Measurements from ENCODE around the gene EHMT1. TPM values are rescaled to one million over a fixed set of nuclear protein-coding genes. Genes with fewer than 3 reads are reported as not detected.

The EHMT1 gene
- total and polyA plus RNA-seq, 4 experiments from 2014 or later: 6.7 to 118 (median 67.5) TPM

- no peaks in the 10 kb centered on the region for H3K9me3 Mint-ChIP-seq
- ChIA-PET CTCF (ENCODE audit: partially characterized antibody) (no interaction called here), POLR2A (ENCODE audit: partially characterized antibody) (no interaction called here)
- H3K4me1 ChIP-seq (ENCODE audit: insufficient read depth, low read length): no peaks in the 10 kb centered on the region
- no peaks in the 10 kb centered on the region for H3K27me3 Mint-ChIP-seq
- peaks cover 78 to 88% of the 10 kb centered on the region in 2 donors for H3K36me3 Mint-ChIP-seq
- H3K9me3 ChIP-seq (ENCODE audit: control insufficient read depth in 1 of 2, low read length in 2 of 2): no peaks in the 10 kb centered on the region
- intact Hi-C loops (cut with micrococcal nuclease): no loop called here
- no peak overlapping the region for H3K27ac ChIP-seq (ENCODE audit: low read depth, low read length)
- peak overlapping the region in 2 of 7 donors; percentile 16 to 68 for H3K27ac Mint-ChIP-seq
- H3K36me3 ChIP-seq (ENCODE audit: insufficient read depth, low read length): peaks cover 32% of the 10 kb centered on the region
- H3K4me3 Mint-ChIP-seq: no peak overlapping the region
- H3K27me3 ChIP-seq (ENCODE audit: insufficient read depth, low read length): no peaks in the 10 kb centered on the region
- no peak for DNase-seq
- no peak overlapping the region for H3K4me3 ChIP-seq (ENCODE audit: low read length in 2 of 2)
- H3K4me1 Mint-ChIP-seq: peaks cover 0 to 3% (median under 1%) of the 10 kb centered on the region in 4 donors
Measured at GRCh38 chr9:137798901-137799629, 180.3 kb downstream of the EHMT1 start.

DNA sequence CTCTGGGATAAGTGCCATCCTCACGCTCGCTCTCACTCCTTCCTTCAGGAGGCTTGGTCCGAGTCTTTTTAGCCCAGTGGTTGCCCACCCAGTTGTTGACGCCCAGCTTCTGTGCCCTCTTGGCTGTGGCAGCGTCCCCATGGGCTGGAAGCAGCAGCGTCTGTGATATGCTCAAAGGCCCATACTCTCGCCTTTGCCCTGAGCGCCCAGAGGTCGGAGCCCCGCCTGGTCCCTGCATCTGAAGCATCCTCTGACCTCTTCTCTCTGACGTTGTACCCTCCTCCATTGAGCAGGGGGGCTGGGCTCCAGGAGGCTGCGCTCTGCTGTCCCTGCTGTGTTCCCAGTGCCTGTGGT lies 180.8 kb downstream of the EHMT1 start:
- no peaks in the 10 kb centered on the region for H3K27me3 Mint-ChIP-seq
- peaks cover 0 to 3% (median under 1%) of the 10 kb centered on the region in 4 donors for H3K4me1 Mint-ChIP-seq
- no peaks in the 10 kb centered on the region for H3K4me1 ChIP-seq (ENCODE audit: insufficient read depth, low read length)
- ChIA-PET POLR2A (ENCODE audit: partially characterized antibody) (no interaction called here), CTCF (ENCODE audit: partially characterized antibody) (no interaction called here)
- no peaks in the 10 kb centered on the region for H3K9me3 ChIP-seq (ENCODE audit: control insufficient read depth in 1 of 2, low read length in 2 of 2)
- H3K36me3 Mint-ChIP-seq: peaks cover 79 to 89% of the 10 kb centered on the region in 2 donors
- H3K27ac ChIP-seq (ENCODE audit: low read depth, low read length): no peak overlapping the region
- peak overlapping the region in 5 of 7 donors; percentile 30 to 80 (median 57) for H3K27ac Mint-ChIP-seq
- peaks cover 27% of the 10 kb centered on the region for H3K36me3 ChIP-seq (ENCODE audit: insufficient read depth, low read length)
- DNase-seq: no peak
- H3K9me3 Mint-ChIP-seq: no peaks in the 10 kb centered on the region
- H3K4me3 Mint-ChIP-seq: no peak overlapping the region
- no peaks in the 10 kb centered on the region for H3K27me3 ChIP-seq (ENCODE audit: insufficient read depth, low read length)
- H3K4me3 ChIP-seq (ENCODE audit: low read length in 2 of 2): no peak overlapping the region
- intact Hi-C loops (cut with micrococcal nuclease): no loop called here

- Mint-ChIP-seq H3K9me3 (no peaks in the 10 kb centered on the region), H3K4me3 (no peak overlapping the region), H3K36me3 (peaks cover 73 to 88% of the 10 kb centered on the region in 2 donors), H3K27ac (no peak overlapping the region), H3K4me1 (peaks cover 0 to 10% (median 6%) of the 10 kb centered on the region in 4 donors), H3K27me3 (no peaks in the 10 kb centered on the region)
- Histone ChIP-seq H3K9me3 (ENCODE audit: control insufficient read depth in 1 of 2, low read length in 2 of 2) (no peaks in the 10 kb centered on the region), H3K27me3 (ENCODE audit: insufficient read depth, low read length) (no peaks in the 10 kb centered on the region), H3K36me3 (ENCODE audit: insufficient read depth, low read length) (peaks cover 19% of the 10 kb centered on the region), H3K27ac (ENCODE audit: low read depth, low read length) (no peak overlapping the region), H3K4me3 (ENCODE audit: low read length in 2 of 2) (no peak overlapping the region), H3K4me1 (ENCODE audit: insufficient read depth, low read length) (no peaks in the 10 kb centered on the region)
- no peak for DNase-seq
- ChIA-PET POLR2A (ENCODE audit: partially characterized antibody) (no interaction called here), CTCF (ENCODE audit: partially characterized antibody) (no interaction called here)
- intact Hi-C loops (cut with micrococcal nuclease): no loop called here
Measured at GRCh38 chr9:137800196-137801022, 181.6 kb downstream of the EHMT1 start.

GRCh38 chr9:137801023-137801319 lies 182.2 kb downstream of the EHMT1 start:
- Histone ChIP-seq H3K4me3 (ENCODE audit: low read length in 2 of 2) (no peak overlapping the region), H3K27ac (ENCODE audit: low read depth, low read length) (no peak overlapping the region), H3K9me3 (ENCODE audit: control insufficient read depth in 1 of 2, low read length in 2 of 2) (no peaks in the 10 kb centered on the region), H3K4me1 (ENCODE audit: insufficient read depth, low read length) (no peaks in the 10 kb centered on the region), H3K36me3 (ENCODE audit: insufficient read depth, low read length) (peaks cover 19% of the 10 kb centered on the region), H3K27me3 (ENCODE audit: insufficient read depth, low read length) (no peaks in the 10 kb centered on the region)
- no peaks in the 10 kb centered on the region for H3K27me3 Mint-ChIP-seq
- ChIA-PET CTCF (ENCODE audit: partially characterized antibody) (no interaction called here), POLR2A (ENCODE audit: partially characterized antibody) (no interaction called here)
- intact Hi-C loops (cut with micrococcal nuclease): no loop called here
- no peak for DNase-seq
- H3K36me3 Mint-ChIP-seq: peaks cover 68 to 83% of the 10 kb centered on the region in 2 donors
- H3K4me3 Mint-ChIP-seq: no peak overlapping the region
- H3K4me1 Mint-ChIP-seq: peaks cover 0 to 10% (median 6%) of the 10 kb centered on the region in 4 donors
- no peak overlapping the region for H3K27ac Mint-ChIP-seq
- no peaks in the 10 kb centered on the region for H3K9me3 Mint-ChIP-seq

GRCh38 chr9:137802021-137802420 lies 183.2 kb downstream of the EHMT1 start:
- intact Hi-C loops (cut with micrococcal nuclease): no loop called here
- H3K27me3 Mint-ChIP-seq: no peaks in the 10 kb centered on the region
- ChIA-PET POLR2A (ENCODE audit: partially characterized antibody) (no interaction called here), CTCF (ENCODE audit: partially characterized antibody) (no interaction called here)
- peaks cover 61 to 79% of the 10 kb centered on the region in 2 donors for H3K36me3 Mint-ChIP-seq
- no peak overlapping the region for H3K27ac ChIP-seq (ENCODE audit: low read depth, low read length)
- peaks cover 19% of the 10 kb centered on the region for H3K36me3 ChIP-seq (ENCODE audit: insufficient read depth, low read length)
- H3K4me3 Mint-ChIP-seq: no peak overlapping the region
- H3K4me1 ChIP-seq (ENCODE audit: insufficient read depth, low read length): no peaks in the 10 kb centered on the region
- no peak for DNase-seq
- no peaks in the 10 kb centered on the region for H3K27me3 ChIP-seq (ENCODE audit: insufficient read depth, low read length)
- H3K4me1 Mint-ChIP-seq: peaks cover 5 to 15% (median 12%) of the 10 kb centered on the region in 4 donors
- H3K4me3 ChIP-seq (ENCODE audit: low read length in 2 of 2): no peak overlapping the region
- H3K9me3 Mint-ChIP-seq: no peaks in the 10 kb centered on the region
- H3K27ac Mint-ChIP-seq: peak overlapping the region in 2 of 7 donors; percentile 22 to 35
- H3K9me3 ChIP-seq (ENCODE audit: control insufficient read depth in 1 of 2, low read length in 2 of 2): no peaks in the 10 kb centered on the region

GRCh38 chr9:137802521-137803243 lies 183.9 kb downstream of the EHMT1 start:
- peaks cover 19% of the 10 kb centered on the region for H3K36me3 ChIP-seq (ENCODE audit: insufficient read depth, low read length)
- H3K27ac ChIP-seq (ENCODE audit: low read depth, low read length): no peak overlapping the region
- peak overlapping the region in 3 of 7 donors; percentile 35 to 70 (median 53) for H3K27ac Mint-ChIP-seq
- H3K4me3 ChIP-seq (ENCODE audit: low read length in 2 of 2): no peak overlapping the region
- H3K4me1 ChIP-seq (ENCODE audit: insufficient read depth, low read length): peaks cover 3% of the 10 kb centered on the region
- POLR2A ChIA-PET (ENCODE audit: partially characterized antibody): no interaction called here
- no peaks in the 10 kb centered on the region for H3K27me3 Mint-ChIP-seq
- H3K9me3 Mint-ChIP-seq: no peaks in the 10 kb centered on the region
- CTCF ChIA-PET (ENCODE audit: partially characterized antibody): no interaction called here
- no peak for DNase-seq
- no peak overlapping the region for H3K4me3 Mint-ChIP-seq
- peaks cover 55 to 73% of the 10 kb centered on the region in 2 donors for H3K36me3 Mint-ChIP-seq
- peaks cover 7 to 22% (median 17%) of the 10 kb centered on the region in 4 donors for H3K4me1 Mint-ChIP-seq
- no peaks in the 10 kb centered on the region for H3K9me3 ChIP-seq (ENCODE audit: control insufficient read depth in 1 of 2, low read length in 2 of 2)
- no peaks in the 10 kb centered on the region for H3K27me3 ChIP-seq (ENCODE audit: insufficient read depth, low read length)
- intact Hi-C loops (cut with micrococcal nuclease): no loop called here

DNA sequence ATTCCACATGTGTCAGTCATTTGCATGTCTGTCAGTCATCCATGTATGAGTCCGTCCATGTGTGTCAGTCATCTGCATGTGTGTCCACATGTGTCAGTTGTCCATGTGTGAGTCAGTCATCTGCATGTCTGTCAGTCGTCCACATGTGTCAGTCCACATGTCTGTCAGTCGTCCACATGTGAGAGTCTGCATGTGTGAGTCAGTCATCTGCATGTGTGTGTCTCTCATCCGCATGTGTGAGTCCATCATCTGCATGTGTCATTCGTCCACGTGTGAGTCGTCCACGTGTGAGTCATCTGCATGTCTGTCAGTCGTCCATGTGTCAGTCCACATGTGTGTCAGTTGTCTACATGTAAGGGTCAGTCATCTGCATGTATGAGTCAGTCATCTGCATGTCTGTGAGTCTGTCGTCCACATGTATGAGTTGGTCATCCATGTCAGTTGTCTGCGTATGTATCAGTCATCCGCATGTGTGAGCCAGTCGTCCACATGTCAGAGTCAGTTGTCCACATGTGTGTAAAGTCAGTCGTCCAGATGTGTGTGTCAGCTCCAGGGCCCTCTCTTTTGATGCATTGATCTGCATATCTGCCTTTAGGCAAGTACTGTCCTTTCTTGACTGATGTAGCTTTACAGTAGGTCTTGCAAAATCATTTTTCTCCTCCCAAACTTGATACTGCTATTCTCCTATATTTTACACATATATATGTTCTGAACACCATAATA lies 186.3 kb downstream of the EHMT1 start:
- no peak overlapping the region for H3K27ac ChIP-seq (ENCODE audit: low read depth, low read length)
- POLR2A ChIA-PET (ENCODE audit: partially characterized antibody): no interaction called here
- H3K4me3 ChIP-seq (ENCODE audit: low read length in 2 of 2): no peak overlapping the region
- no peak overlapping the region for H3K4me3 Mint-ChIP-seq
- H3K4me1 Mint-ChIP-seq: peaks cover 10 to 30% (median 21%) of the 10 kb centered on the region in 4 donors
- intact Hi-C loops (cut with micrococcal nuclease): no loop called here
- peaks cover 9% of the 10 kb centered on the region for H3K36me3 ChIP-seq (ENCODE audit: insufficient read depth, low read length)
- CTCF ChIA-PET (ENCODE audit: partially characterized antibody): no interaction called here
- H3K9me3 ChIP-seq (ENCODE audit: control insufficient read depth in 1 of 2, low read length in 2 of 2): no peaks in the 10 kb centered on the region
- peaks cover 42 to 51% of the 10 kb centered on the region in 2 donors for H3K36me3 Mint-ChIP-seq
- H3K9me3 Mint-ChIP-seq: no peaks in the 10 kb centered on the region
- H3K27ac Mint-ChIP-seq: peak overlapping the region in 2 of 7 donors; percentile 21 to 74
- no peak for DNase-seq
- peaks cover 10% of the 10 kb centered on the region for H3K4me1 ChIP-seq (ENCODE audit: insufficient read depth, low read length)
- no peaks in the 10 kb centered on the region for H3K27me3 ChIP-seq (ENCODE audit: insufficient read depth, low read length)
- H3K27me3 Mint-ChIP-seq: no peaks in the 10 kb centered on the region

Measured in CD4-positive, alpha-beta memory T cell (primary cell).